GM12875 (cell line): Measurements from ENCODE around the gene CDC42BPG.

ENCODE experiments used
- H3K4me3 ChIP-seq: one replicate; pipeline ENCODE4 v1.5.1; 2011; ENCODE audit warnings: low read depth, low read length, control low read depth
- CTCF ChIP-seq: IDR thresholded peaks from 2 replicates; pipeline ENCODE4 v1.5.1; 2011; ENCODE audit warnings: low read depth, mild to moderate bottlenecking, control low read depth, inconsistent platforms, low read length, moderate library complexity, borderline replicate concordance; ENCODE audit not compliant: insufficient read depth

Gene CDC42BPG

GRCh38 chr11:64844330-64845128 is at the start of gene CDC42BPG:
CDC42BPG (minus strand) TSS chr11:64844653; CDS start chr11:64844569, 84 bp downstream.
- TF ChIP-seq CTCF = peak; percentile 84
- peak within 1 kb of the TSS; percentile 45 for H3K4me3 ChIP-seq

GRCh38 chr11:64893194-64894069 is 49.0 kb upstream of the CDC42BPG start:
- TF ChIP-seq CTCF = no peak
- no peak overlapping the region for H3K4me3 ChIP-seq

GRCh38 chr11:64892838-64893193 is 48.4 kb upstream of the CDC42BPG start:
- TF ChIP-seq CTCF = no peak
- no peak overlapping the region for H3K4me3 ChIP-seq

GRCh38 chr11:64892411-64892831 is 48.0 kb upstream of the CDC42BPG start:
- TF ChIP-seq CTCF = no peak
- H3K4me3 ChIP-seq = no peak overlapping the region

GRCh38 chr11:64891880-64892279 is 47.4 kb upstream of the CDC42BPG start:
- H3K4me3 ChIP-seq = no peak overlapping the region

GRCh38 chr11:64891215-64891848 is 46.9 kb upstream of the CDC42BPG start:
- no peak for TF ChIP-seq CTCF

More at GRCh38 chr11:64891880-64892279, 47.4 kb upstream of the CDC42BPG start:
- no peak for TF ChIP-seq CTCF

More at GRCh38 chr11:64891215-64891848, 46.9 kb upstream of the CDC42BPG start:
- no peak overlapping the region for H3K4me3 ChIP-seq
